HepG2 (cell line): Measurements from ENCODE around the gene CLTCL1. TPM values are rescaled to one million over a fixed set of nuclear protein-coding genes. Genes with fewer than 3 reads are reported as not detected.
A peak's percentile ranks its signal among the peaks of the same experiment; 100 is the strongest.
"Not testable (repeated sequence)": the region's sequence is repeated elsewhere in the genome, so short reads cannot be mapped to it uniquely, and the experiment has no call there.

ENCODE experiments used
- ATAC-seq: fragments of 200-7000 bp; cut with Tn5 transposase; 3 replicates; pipeline ENCODE4 v1.9.1; 2020; ENCODE audit warnings: mild to moderate bottlenecking, moderate library complexity
- BruUV-seq: library from RNA; stranded (reverse); fragments of 400-500 nt; replicated peaks from 2 replicates; lab custom pipeline; 2021; lab: Mats Ljungman, UMichigan
- CTCF ChIA-PET: fragments of 300-600 bp; formaldehyde crosslinking; extraction: SDS; loops from one replicate; lab custom pipeline; 2021; ENCODE audit warnings: low total read pairs, inconsistent platforms, low intra/inter-chr PET ratio; lab: Yijun Ruan, JAX
- POLR2A ChIA-PET: fragments of 350-600 bp; sonication (Branson Sonifier 250); formaldehyde crosslinking; loops from one replicate; lab custom pipeline; 2020; ENCODE audit warnings: antibody characterized with exemption, inconsistent platforms; lab: Yijun Ruan, JAX
- DNase-seq: peaks from one replicate; pipeline ENCODE4 v3.0.0-alpha.2; 2015; ENCODE audit warnings: low spot score
- FAIRE-seq: peaks from 3 replicates; lab custom pipeline; 2011; peaks lifted over from hg19 to GRCh38; lab: Jason Lieb, UNC
- H2AFZ ChIP-seq: one replicate; pipeline ENCODE4 v1.6.1; 2011; ENCODE audit warnings: low read length, inconsistent platforms
- H3K27ac ChIP-seq: fragments of 300-600 bp; 3 replicates; pipeline ENCODE4 v1.8.0; 2011; ENCODE audit warnings: mixed run types, mild to moderate bottlenecking, mixed read lengths, low read length, inconsistent platforms; ENCODE audit not compliant: insufficient read depth; ENCODE audit errors: extremely low read length
- H3K27me3 ChIP-seq, 2 experiments: fragments of 200-600 bp in 1 of 2; 2 replicates in 1 of 2; 3 replicates in 1 of 2; pipeline versions ENCODE4 v1.6.0 to v1.8.0; 2011; ENCODE audit warnings: low read length in 2 of 2, mild to moderate bottlenecking in 2 of 2, moderate library complexity in 2 of 2, inconsistent platforms in 1 of 2; ENCODE audit not compliant: insufficient read depth in 2 of 2, control insufficient read depth in 1 of 2
- H3K36me3 ChIP-seq, 2 experiments: fragments of 200-600 bp in 1 of 2; replicated peaks in 1 of 2; 2 replicates in 1 of 2; 3 replicates in 1 of 2; pipeline versions ENCODE4 v1.5.1 to v1.8.0; 2011; ENCODE audit warnings: low read length in 2 of 2, inconsistent platforms in 1 of 2; ENCODE audit not compliant: insufficient read depth in 2 of 2, control insufficient read depth in 1 of 2
- H3K4me1 ChIP-seq: 2 replicates; pipeline ENCODE4 v1.5.1; 2012; ENCODE audit warnings: low read length, inconsistent platforms; ENCODE audit not compliant: insufficient read depth
- H3K4me2 ChIP-seq: 2 replicates; pipeline ENCODE4 v1.6.0; 2011; ENCODE audit warnings: low read depth, low read length, inconsistent platforms
- H3K4me3 ChIP-seq, 3 experiments: fragments of 200-600 bp in 1 of 3; sonication (generic), shearing (Covaris generic) in 1 of 3; replicated peaks in 1 of 3; 2 replicates each; pipeline ENCODE4 v1.5.1; 2011 to 2016; ENCODE audit warnings: low read length in 3 of 3, inconsistent platforms in 2 of 3, low read depth in 2 of 3, mild to moderate bottlenecking in 2 of 3, control low read depth in 1 of 3, mixed read lengths in 1 of 3; ENCODE audit not compliant: insufficient read depth in 1 of 3
- H3K79me2 ChIP-seq: one replicate; pipeline ENCODE4 v1.6.1; 2011; ENCODE audit warnings: low read length, inconsistent platforms; ENCODE audit not compliant: insufficient read depth
- H3K9ac ChIP-seq: 2 replicates; pipeline ENCODE4 v1.6.0; 2011; ENCODE audit warnings: mild to moderate bottlenecking, low read depth, low read length, inconsistent platforms; ENCODE audit not compliant: insufficient read depth
- H3K9me3 ChIP-seq: 2 replicates; pipeline ENCODE4 v1.5.1; 2012; ENCODE audit warnings: mild to moderate bottlenecking, low read length
- H4K20me1 ChIP-seq: 2 replicates; pipeline ENCODE4 v1.6.0; 2011; ENCODE audit warnings: inconsistent platforms, mild to moderate bottlenecking, low read length, moderate library complexity; ENCODE audit not compliant: insufficient read depth
- GABPB1 ChIP-seq: IDR thresholded peaks from 2 replicates; pipeline ENCODE4 v1.6.1; 2016; ENCODE audit warnings: mild to moderate bottlenecking, missing genetic modification reagents, moderate library complexity, missing compliant biosample characterization
- GATAD2A ChIP-seq: IDR thresholded peaks from 2 replicates; pipeline ENCODE4 v1.6.1; 2016
- IRF1 ChIP-seq: sonication (generic); formaldehyde crosslinking; IDR thresholded peaks from 2 replicates; pipeline ENCODE4 v1.4.0; 2020; ENCODE audit warnings: low read depth, mild to moderate bottlenecking, missing genetic modification reagents
- MZF1 ChIP-seq: sonication (generic); formaldehyde crosslinking; IDR thresholded peaks from 2 replicates; pipeline ENCODE4 v1.8.1; 2023; ENCODE audit warnings: mild to moderate bottlenecking, missing genetic modification reagents, borderline replicate concordance
- PBX3 ChIP-seq: sonication (generic); formaldehyde crosslinking; IDR thresholded peaks from 2 replicates; pipeline ENCODE4 v1.8.1; 2023; ENCODE audit warnings: missing genetic modification reagents, inconsistent platforms, borderline replicate concordance
- RBM22 ChIP-seq: fragments of 200-400 bp; formaldehyde crosslinking; optimal IDR thresholded peaks from 2 replicates; pipeline ENCODE3; 2017; ENCODE audit warnings: mild to moderate bottlenecking, low read length, moderate library complexity
- ZFYVE20 ChIP-seq: sonication (generic); formaldehyde crosslinking; IDR thresholded peaks from 2 replicates; pipeline ENCODE4 v1.8.0; 2023; ENCODE audit warnings: low read depth, mild to moderate bottlenecking, moderate library complexity, missing genetic modification reagents, borderline replicate concordance
- ZNF230 ChIP-seq: sonication (generic); formaldehyde crosslinking; IDR thresholded peaks from 2 replicates; pipeline ENCODE4 v1.4.0; 2020; ENCODE audit warnings: mild to moderate bottlenecking, missing genetic modification reagents
- ZNF3 ChIP-seq: IDR thresholded peaks from 2 replicates; pipeline ENCODE4 v1.7.0; 2017; ENCODE audit warnings: inconsistent platforms
- ZNF33B ChIP-seq: sonication (generic); formaldehyde crosslinking; IDR thresholded peaks from 2 replicates; pipeline ENCODE4 v1.5.1; 2020; ENCODE audit warnings: mild to moderate bottlenecking, missing genetic modification reagents
- WGBS: methylation state at CpG from one replicate; pipeline ENCODE4 v1.1.6; 2017; ENCODE audit warnings: low lambda C conversion rate; 5-methylcytosine and 5-hydroxymethylcytosine counted together
- in situ Hi-C: cut with HindIII; loops from 2 replicates; pipeline ENCODE4 v1.10.0; 2017; ENCODE audit warnings: low pct_unique_long_range_greater_than_20kb; ENCODE audit not compliant: extremely low pct_ligation_motif_present
- intact Hi-C: fragments of 100-400 bp; cut with micrococcal nuclease; formaldehyde crosslinking; loops from one replicate; pipeline ENCODE4 v1.10.0; 2022; ENCODE audit not compliant: unreplicated experiment
- polyA plus RNA-seq, 8 experiments: library from polyadenylated mRNA; depleted of rRNA in 3 of 8; stranded (reverse) in 7 of 8; unstranded in 1 of 8; fragments of >200 nt; fragmentation: Illumina TruSeq in 4 of 8; extraction: Trizol in 4 of 8; gene quantifications; 2 replicates each; pipeline versions ENCODE4 v1.2.1 to v1.2.3, GENCODE V29; 2011 to 2016; ENCODE audit warnings: low read depth in 4 of 8, missing spikeins in 1 of 8, mixed read lengths in 1 of 8; ENCODE audit not compliant: insufficient read depth in 1 of 8
- total RNA-seq, 5 experiments: library from RNA; depleted of rRNA; stranded (reverse); fragments of >200 nt; fragmentation: Illumina TruSeq; extraction: Trizol; gene quantifications; 2 replicates each; pipeline ENCODE4 v1.2.3, GENCODE V29; 2016; ENCODE audit warnings: low read depth in 1 of 5

CLTCL1 gene
- total and polyA plus RNA-seq, 2 of the 13 experiments (the other 11 are each of a cell fraction or from before 2014, with no cell fraction given), result 8.1 to 10.9 TPM

GRCh38 chr22:19329454-19329853, 37.9 kb upstream of the CLTCL1 start:
- no peak for ATAC-seq
- CTCF ChIA-PET, result no interaction called here
- TF ChIP-seq ZNF33B, result no peak
- peak; percentile 64 for TF ChIP-seq RBM22
- TF ChIP-seq ZNF230, result no peak

GRCh38 chr22:19325296-19325948, 33.9 kb upstream of the CLTCL1 start:
- Histone ChIP-seq H3K9ac (no peak overlapping the region), H3K36me3 (peaks cover 6 to 12% of the 10 kb centered on the region in 2 experiments; a peak in 3 of 5 replicates), H3K4me3 (no peak overlapping the region), H3K27ac (no peak overlapping the region), H3K4me2 (no peak overlapping the region), H3K79me2 (no peaks in the 10 kb centered on the region), H2AFZ (no peak overlapping the region), H3K4me1 (no peaks in the 10 kb centered on the region), H4K20me1 (no peaks in the 10 kb centered on the region), H3K9me3 (no peaks in the 10 kb centered on the region; the same call in 1 of the 2 replicates)
- ChIA-PET CTCF (no interaction called here), POLR2A (no interaction called here)
- in situ Hi-C loops, result no loop called here
- intact Hi-C loops, result no loop called here
- DNase-seq (no peak), ATAC-seq (no peak), FAIRE-seq (no peak)
- 66% methylated on average over 4 of the region's 5 CpGs for WGBS
- TF ChIP-seq ZNF3 (CRISPR knock-in tag), result no peak
- no peak for TF ChIP-seq GABPB1 (CRISPR knock-in tag)
- no peak for TF ChIP-seq ZFYVE20
- TF ChIP-seq GATAD2A, result no peak
- no peak for TF ChIP-seq PBX3 (CRISPR knock-in tag)
- TF ChIP-seq MZF1, result no peak
- no peak for TF ChIP-seq IRF1 (CRISPR knock-in tag)
- TF ChIP-seq, all 625 proteins: peak for 0
- BruUV-seq, result no TSS peak
- H3K27me3 ChIP-seq, result no peaks in the 10 kb centered on the region

More at GRCh38 chr22:19329454-19329853, 37.9 kb upstream of the CLTCL1 start:
- FAIRE-seq (no peak), DNase-seq (no peak)
- no peak overlapping the region for H3K4me2 ChIP-seq
- WGBS, result 100% methylated on average over 2 of the region's 3 CpGs
- no peak overlapping the region for H3K27ac ChIP-seq
- H3K79me2 ChIP-seq, result no peaks in the 10 kb centered on the region
- no peak overlapping the region for H3K9ac ChIP-seq
- no peaks in the 10 kb centered on the region for H4K20me1 ChIP-seq
- peaks cover 13 to 36% of the 10 kb centered on the region in 2 experiments; a peak in 4 of 5 replicates for H3K36me3 ChIP-seq
- POLR2A ChIA-PET, result no interaction called here
- H3K4me1 ChIP-seq, result no peaks in the 10 kb centered on the region
- intact Hi-C loops, result no loop called here
- H2AFZ ChIP-seq, result no peak overlapping the region
- no peaks in the 10 kb centered on the region for H3K27me3 ChIP-seq
- no TSS peak for BruUV-seq
- no peak overlapping the region for H3K4me3 ChIP-seq
- H3K9me3 ChIP-seq, result peaks cover 5% of the 10 kb centered on the region; the same call in 1 of the 2 replicates
- in situ Hi-C loops, result no loop called here

- DNase-seq, H3K36me3 ChIP-seq, H3K79me2 ChIP-seq, CTCF ChIA-PET, H3K9me3 ChIP-seq, intact Hi-C loops, H4K20me1 ChIP-seq, H3K4me2 ChIP-seq, ATAC-seq, H3K4me3 ChIP-seq, POLR2A ChIA-PET, H3K4me1 ChIP-seq, H3K9ac ChIP-seq, H3K27ac ChIP-seq, H2AFZ ChIP-seq, BruUV-seq, FAIRE-seq, H3K27me3 ChIP-seq, in situ Hi-C loops: not testable (repeated sequence)
- 58% methylated on average over 6 of the region's 6 CpGs for WGBS
These were observed 31.9 kb upstream of the CLTCL1 start for GRCh38 chr22:19323420-19323819.
